ENCODE results near the gene SPTBN5.

Gene SPTBN5

GRCh38 chr15:41868321-41868720 lies 25.5 kb downstream of the SPTBN5 start:
- H3K4me3 ChIP-seq (ENCODE audit: low read depth, low read length), result no peak overlapping the region

GRCh38 chr15:41866872-41867579 lies 26.8 kb downstream of the SPTBN5 start:
- H3K4me3 ChIP-seq (ENCODE audit: low read depth, low read length), result no peak overlapping the region

GRCh38 chr15:41866263-41866703 lies 27.6 kb downstream of the SPTBN5 start:
- H3K4me3 ChIP-seq (ENCODE audit: low read depth, low read length), result no peak overlapping the region

GRCh38 chr15:41865490-41866055 lies 28.3 kb downstream of the SPTBN5 start:
- H3K4me3 ChIP-seq (ENCODE audit: low read depth, low read length), result no peak overlapping the region

- H3K4me3 ChIP-seq (ENCODE audit: low read depth, low read length), result no peak overlapping the region
Observed at GRCh38 chr15:41862515-41863116, 31.2 kb downstream of the SPTBN5 start.

- no peak overlapping the region for H3K4me3 ChIP-seq (ENCODE audit: low read depth, low read length)
Observed at GRCh38 chr15:41861736-41862356, 32.0 kb downstream of the SPTBN5 start.

GRCh38 chr15:41860049-41860828 lies 33.6 kb downstream of the SPTBN5 start:
- no peak overlapping the region for H3K4me3 ChIP-seq (ENCODE audit: low read depth, low read length)

- no peak overlapping the region for H3K4me3 ChIP-seq (ENCODE audit: low read depth, low read length)
Observed at GRCh38 chr15:41858756-41859155, 35.1 kb downstream of the SPTBN5 start.

- H3K4me3 ChIP-seq (ENCODE audit: low read depth, low read length), result no peak overlapping the region
Observed at GRCh38 chr15:41857316-41857715, 36.5 kb downstream of the SPTBN5 start.

- no peak overlapping the region for H3K4me3 ChIP-seq (ENCODE audit: low read depth, low read length)
Observed at GRCh38 chr15:41856716-41857115, 37.1 kb downstream of the SPTBN5 start.

GRCh38 chr15:41856262-41856661 lies 37.6 kb downstream of the SPTBN5 start:
- H3K4me3 ChIP-seq (ENCODE audit: low read depth, low read length), result no peak overlapping the region

GRCh38 chr15:41855261-41855961 lies 38.4 kb downstream of the SPTBN5 start:
- H3K4me3 ChIP-seq (ENCODE audit: low read depth, low read length), result no peak overlapping the region

GRCh38 chr15:41854443-41854842 lies 39.4 kb downstream of the SPTBN5 start:
- H3K4me3 ChIP-seq (ENCODE audit: low read depth, low read length), result no peak overlapping the region

- H3K4me3 ChIP-seq (ENCODE audit: low read depth, low read length), result no peak overlapping the region
Observed at GRCh38 chr15:41853831-41854230, 40.0 kb downstream of the SPTBN5 start.

GRCh38 chr15:41852736-41853590 lies 40.9 kb downstream of the SPTBN5 start:
- no peak overlapping the region for H3K4me3 ChIP-seq (ENCODE audit: low read depth, low read length)

GRCh38 chr15:41851755-41852370 lies 42.0 kb downstream of the SPTBN5 start:
- no peak overlapping the region for H3K4me3 ChIP-seq (ENCODE audit: low read depth, low read length)

- no peak overlapping the region for H3K4me3 ChIP-seq (ENCODE audit: low read depth, low read length)
Observed at GRCh38 chr15:41851167-41851523, 42.7 kb downstream of the SPTBN5 start.

- no peak overlapping the region for H3K4me3 ChIP-seq (ENCODE audit: low read depth, low read length)
Observed at GRCh38 chr15:41850482-41851166, 43.2 kb downstream of the SPTBN5 start.

- H3K4me3 ChIP-seq (ENCODE audit: low read depth, low read length), result no peak overlapping the region
Observed at GRCh38 chr15:41849861-41850260, 44.0 kb downstream of the SPTBN5 start.
